OCI-LY7 (cell line): Measurements from ENCODE around the gene JPH2.

Experiments used
- CTCF ChIP-seq: fragments of 200-600 bp; sonication (generic); conservative IDR thresholded peaks from 2 replicates; pipeline ENCODE4 v1.5.1; 2014; ENCODE audit warnings: mild to moderate bottlenecking, antibody characterized with exemption, low read length, moderate library complexity, mixed read lengths
- EZH2phosphoT487 ChIP-seq: fragments of 200-600 bp; sonication (generic); IDR thresholded peaks from 2 replicates; pipeline ENCODE4 v1.6.1; 2018; ENCODE audit warnings: low read depth, borderline replicate concordance, mild to moderate bottlenecking, mixed run types, antibody characterized with exemption, low read length, moderate library complexity, mixed read lengths

- TF ChIP-seq CTCF = no peak
- no peak for TF ChIP-seq EZH2phosphoT487
These were observed 114.6 kb downstream of the JPH2 start for GRCh38 chr20:44072384-44072783.
